Endodermal cell (in vitro differentiated cells): ENCODE results near the gene ENC1. TPM values are rescaled to one million over a fixed set of nuclear protein-coding genes. Genes with fewer than 3 reads are reported as not detected.
"Not testable (repeated sequence)": the region's sequence is repeated elsewhere in the genome, so short reads cannot be mapped to it uniquely, and the experiment has no call there.

Source experiments
- DNase-seq: peaks from one replicate; pipeline ENCODE4 v3.0.0-alpha.2; 2017
- H3K27ac ChIP-seq: 2 replicates; pipeline ENCODE4 v1.5.1; 2013; ENCODE audit warnings: mild to moderate bottlenecking, low read depth, low read length, moderate library complexity
- H3K27me3 ChIP-seq: 2 replicates; pipeline ENCODE4 v1.6.1; 2013; ENCODE audit warnings: mild to moderate bottlenecking, low read length, moderate library complexity; ENCODE audit not compliant: insufficient read depth, control insufficient read depth, poor library complexity, severe bottlenecking
- H3K36me3 ChIP-seq: 2 replicates; pipeline ENCODE4 v1.7.0; 2013; ENCODE audit warnings: mild to moderate bottlenecking, low read length, moderate library complexity; ENCODE audit not compliant: control insufficient read depth, insufficient read depth
- H3K4me1 ChIP-seq: one replicate; pipeline ENCODE4 v1.7.0; 2013; ENCODE audit warnings: low read length; ENCODE audit not compliant: control insufficient read depth, insufficient read depth
- H3K4me3 ChIP-seq: 2 replicates; pipeline ENCODE4 v1.5.1; 2013; ENCODE audit warnings: mild to moderate bottlenecking, low read length, moderate library complexity
- H3K9ac ChIP-seq: 2 replicates; pipeline ENCODE4 v1.6.1; 2013; ENCODE audit warnings: mild to moderate bottlenecking, low read length, moderate library complexity; ENCODE audit not compliant: poor library complexity, severe bottlenecking; ENCODE audit errors: extremely low read depth
- H3K9me3 ChIP-seq: 2 replicates; pipeline ENCODE4 v1.6.1; 2013; ENCODE audit warnings: mild to moderate bottlenecking, low read length, moderate library complexity; ENCODE audit not compliant: control insufficient read depth
- H3K27ac Mint-ChIP-seq: 2 replicates; pipeline ENCODE4 v1.8.0; 2020; ENCODE audit warnings: mixed read lengths
- H3K27me3 Mint-ChIP-seq: 2 replicates; pipeline ENCODE4 v1.8.0; 2021; ENCODE audit warnings: mild to moderate bottlenecking, mixed read lengths; ENCODE audit not compliant: insufficient read depth
- H3K36me3 Mint-ChIP-seq: 2 replicates; pipeline ENCODE4 v1.8.0; 2020; ENCODE audit warnings: low read depth, mixed read lengths
- H3K4me1 Mint-ChIP-seq: 2 replicates; pipeline ENCODE4 v1.8.0; 2020; ENCODE audit warnings: mixed read lengths
- H3K4me3 Mint-ChIP-seq: 2 replicates; pipeline ENCODE4 v1.8.0; 2020; ENCODE audit warnings: mild to moderate bottlenecking, moderate library complexity, mixed read lengths
- H3K9me3 Mint-ChIP-seq: 2 replicates; pipeline ENCODE4 v1.8.0; 2020; ENCODE audit warnings: mild to moderate bottlenecking, mixed read lengths
- WGBS, 2 experiments: methylation state at CpG; one replicate each; pipeline versions ENCODE4 v1.1.5 to v1.1.7; 2013; ENCODE audit warnings: missing lambda C conversion rate in 2 of 2, mixed read lengths in 1 of 2; ENCODE audit not compliant: insufficient coverage in 1 of 2, insufficient read length in 1 of 2; 5-methylcytosine and 5-hydroxymethylcytosine counted together
- total RNA-seq, 2 donors: library from RNA; stranded (reverse); fragmentation: NEBNext Ultra II Directional in 1 of 2; extraction: Animal tissue kit (Norgen Biotek cat#: 25700) in 1 of 2; gene quantifications; 2 replicates in 1 of 2; 3 replicates in 1 of 2; pipeline ENCODE4 v1.2.1, GENCODE V29; 2021
- TF ChIP-seq, protein P1 (sequence below): fragments of 200-600 bp; sonication (generic); conservative IDR thresholded peaks from 2 replicates; pipeline ENCODE4 v1.5.0; 2021; ENCODE audit warnings: antibody characterized with exemption, mild to moderate bottlenecking

Gene ENC1
- total RNA-seq, 2 donors from 2014 or later = 64.2 to 70.8 TPM

DNA sequence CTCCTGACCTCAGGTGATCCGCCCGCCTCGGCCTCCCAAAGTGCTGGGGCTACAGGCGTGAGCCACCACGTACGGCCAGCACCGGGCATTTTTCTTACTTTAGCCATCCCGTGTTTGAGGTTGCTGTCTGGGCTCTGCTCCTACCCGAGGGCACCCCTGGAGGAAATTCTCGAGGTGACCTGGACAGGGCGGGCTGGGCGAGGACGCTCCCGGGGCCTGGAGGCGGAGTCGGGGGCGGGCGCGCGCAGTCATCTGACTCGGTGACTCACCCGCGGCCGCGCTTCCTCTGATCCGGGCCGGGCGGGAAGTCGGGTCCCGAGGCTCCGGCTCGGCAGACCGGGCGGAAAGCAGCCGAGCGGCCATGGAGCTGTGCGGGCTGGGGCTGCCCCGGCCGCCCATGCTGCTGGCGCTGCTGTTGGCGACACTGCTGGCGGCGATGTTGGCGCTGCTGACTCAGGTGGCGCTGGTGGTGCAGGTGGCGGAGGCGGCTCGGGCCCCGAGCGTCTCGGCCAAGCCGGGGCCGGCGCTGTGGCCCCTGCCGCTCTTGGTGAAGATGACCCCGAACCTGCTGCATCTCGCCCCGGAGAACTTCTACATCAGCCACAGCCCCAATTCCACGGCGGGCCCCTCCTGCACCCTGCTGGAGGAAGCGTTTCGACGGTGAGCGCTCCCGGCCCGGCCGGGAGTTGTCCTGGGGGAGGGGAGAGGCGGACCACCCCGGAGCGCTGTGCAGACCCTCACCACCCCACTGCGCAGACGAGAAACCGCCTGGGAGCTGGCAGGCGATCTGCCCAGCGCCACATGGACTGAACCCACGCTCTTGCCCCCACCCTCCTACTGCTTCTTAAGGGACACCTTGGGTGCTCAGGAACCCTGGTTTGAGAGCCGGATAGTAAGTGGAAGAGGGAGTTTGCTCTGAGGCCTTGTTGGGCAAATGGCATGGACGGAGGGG lies 44.6 kb upstream of the ENC1 start, which contains the start of gene HEXB:
Gene HEXB, plus strand, starts transcription at position 334 of the 952 bp plus-strand sequence. Its CDS starts 28 bp downstream, at position 362.
- Mint-ChIP-seq H3K36me3 (no peaks in the 10 kb centered on the region), H3K4me3 (peak within 1 kb of the TSS; percentile 54), H3K9me3 (no peaks in the 10 kb centered on the region), H3K27ac (no peak within 1 kb of the TSS), H3K4me1 (peaks cover 16% of the 10 kb centered on the region), H3K27me3 (no peaks in the 10 kb centered on the region)
- WGBS, 2 experiments = 6 to 12% methylated on average over 19 to 78 of the region's 78 CpGs
- TF ChIP-seq, protein P1, sequence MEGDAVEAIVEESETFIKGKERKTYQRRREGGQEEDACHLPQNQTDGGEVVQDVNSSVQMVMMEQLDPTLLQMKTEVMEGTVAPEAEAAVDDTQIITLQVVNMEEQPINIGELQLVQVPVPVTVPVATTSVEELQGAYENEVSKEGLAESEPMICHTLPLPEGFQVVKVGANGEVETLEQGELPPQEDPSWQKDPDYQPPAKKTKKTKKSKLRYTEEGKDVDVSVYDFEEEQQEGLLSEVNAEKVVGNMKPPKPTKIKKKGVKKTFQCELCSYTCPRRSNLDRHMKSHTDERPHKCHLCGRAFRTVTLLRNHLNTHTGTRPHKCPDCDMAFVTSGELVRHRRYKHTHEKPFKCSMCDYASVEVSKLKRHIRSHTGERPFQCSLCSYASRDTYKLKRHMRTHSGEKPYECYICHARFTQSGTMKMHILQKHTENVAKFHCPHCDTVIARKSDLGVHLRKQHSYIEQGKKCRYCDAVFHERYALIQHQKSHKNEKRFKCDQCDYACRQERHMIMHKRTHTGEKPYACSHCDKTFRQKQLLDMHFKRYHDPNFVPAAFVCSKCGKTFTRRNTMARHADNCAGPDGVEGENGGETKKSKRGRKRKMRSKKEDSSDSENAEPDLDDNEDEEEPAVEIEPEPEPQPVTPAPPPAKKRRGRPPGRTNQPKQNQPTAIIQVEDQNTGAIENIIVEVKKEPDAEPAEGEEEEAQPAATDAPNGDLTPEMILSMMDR = peak; percentile 42
- DNase-seq = peak; percentile 97
- peak within 1 kb of the TSS; percentile 68 for H3K9ac ChIP-seq
- H3K4me1 ChIP-seq = peaks cover 4% of the 10 kb centered on the region
- no peaks in the 10 kb centered on the region for H3K36me3 ChIP-seq
- no peaks in the 10 kb centered on the region for H3K9me3 ChIP-seq
- H3K27ac ChIP-seq = no peak within 1 kb of the TSS
- peak within 1 kb of the TSS; percentile 90 for H3K4me3 ChIP-seq
- peaks cover 8% of the 10 kb centered on the region for H3K27me3 ChIP-seq

DNA sequence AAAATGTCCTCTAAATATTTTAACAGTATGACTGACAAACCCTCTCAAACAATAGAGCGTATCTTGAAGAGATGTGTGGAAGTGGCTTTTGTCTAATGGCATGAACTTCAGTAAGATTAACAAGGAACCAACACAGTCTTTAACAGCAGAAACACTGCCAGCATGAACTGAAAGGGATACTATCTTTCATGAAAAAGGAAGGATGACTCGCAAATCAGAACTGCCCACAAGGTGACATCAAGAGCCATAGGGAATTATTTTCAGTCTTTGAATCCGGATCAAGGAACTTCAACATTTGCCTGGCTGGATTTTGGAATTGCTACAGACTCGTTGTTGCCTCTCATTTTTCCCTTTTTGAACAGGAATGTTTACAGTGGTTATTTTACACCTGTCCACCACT lies 39.4 kb upstream of the ENC1 start:
- no peak overlapping the region for H3K9ac ChIP-seq
- Mint-ChIP-seq H3K4me1 (no peaks in the 10 kb centered on the region), H3K4me3 (no peak overlapping the region), H3K27me3 (no peaks in the 10 kb centered on the region), H3K36me3 (no peaks in the 10 kb centered on the region), H3K27ac (no peak overlapping the region), H3K9me3 (no peaks in the 10 kb centered on the region)
- H3K4me1 ChIP-seq = no peaks in the 10 kb centered on the region
- TF ChIP-seq, protein P1 = no peak
- no peaks in the 10 kb centered on the region for H3K36me3 ChIP-seq
- peaks cover 8% of the 10 kb centered on the region for H3K27me3 ChIP-seq
- no peak for DNase-seq
- no peaks in the 10 kb centered on the region for H3K9me3 ChIP-seq
- H3K4me3 ChIP-seq = no peak overlapping the region
- 78 to 82% methylated on average over 3 to 4 of the region's 4 CpGs for WGBS, 2 experiments
- no peak overlapping the region for H3K27ac ChIP-seq

DNA sequence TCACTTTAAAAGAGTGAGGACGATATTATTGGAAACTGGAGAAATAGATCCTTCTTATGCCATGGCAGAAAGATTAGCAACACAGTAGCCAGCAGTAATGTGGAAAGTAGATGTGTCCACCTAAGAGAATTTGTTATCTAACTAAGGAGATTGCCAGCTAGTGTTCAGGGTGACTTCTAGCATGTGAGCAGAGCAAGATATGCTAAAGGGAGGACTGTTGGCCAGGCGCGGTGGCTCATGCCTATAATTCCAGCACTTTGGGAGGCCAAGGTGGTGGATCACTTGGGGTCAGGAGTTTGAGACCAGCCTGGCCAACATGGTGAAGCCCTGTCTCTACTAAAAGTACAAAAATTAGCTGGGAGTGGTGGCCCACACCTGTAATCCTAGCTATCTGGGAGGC lies 38.8 kb upstream of the ENC1 start:
- H3K4me3 Mint-ChIP-seq, H3K27me3 Mint-ChIP-seq, H3K27ac ChIP-seq, H3K27me3 ChIP-seq, H3K9ac ChIP-seq, H3K36me3 ChIP-seq, H3K9me3 ChIP-seq, H3K36me3 Mint-ChIP-seq, H3K9me3 Mint-ChIP-seq, H3K4me1 Mint-ChIP-seq, H3K4me3 ChIP-seq, H3K27ac Mint-ChIP-seq, H3K4me1 ChIP-seq, DNase-seq: not testable (repeated sequence)
- 89 to 94% methylated on average over 3 of the region's 3 CpGs for WGBS, 2 experiments

DNA sequence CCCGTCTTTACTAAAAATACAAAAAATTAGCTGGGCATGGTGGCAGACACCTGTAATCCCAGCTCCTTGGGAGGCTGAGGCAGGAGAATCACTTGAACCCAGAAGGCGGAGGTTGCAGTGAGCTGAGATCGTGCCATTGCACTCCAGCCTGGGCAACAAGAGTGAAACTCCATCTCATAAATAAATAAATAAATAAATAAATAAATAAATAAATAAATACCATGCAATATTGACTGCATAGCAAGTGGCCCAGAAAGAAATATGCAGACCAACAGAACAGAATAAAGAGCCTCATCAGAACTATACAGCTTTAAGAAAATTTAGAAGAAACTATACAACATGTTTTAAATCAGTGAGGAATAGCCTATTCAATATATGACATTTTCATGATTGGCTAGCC lies 37.6 kb upstream of the ENC1 start:
- not testable (repeated sequence) for H3K9me3 Mint-ChIP-seq, H3K4me1 ChIP-seq, H3K4me3 ChIP-seq, H3K27ac ChIP-seq, DNase-seq, H3K4me3 Mint-ChIP-seq, H3K4me1 Mint-ChIP-seq, H3K27me3 Mint-ChIP-seq, H3K36me3 ChIP-seq, H3K9ac ChIP-seq, H3K27me3 ChIP-seq, H3K27ac Mint-ChIP-seq, H3K36me3 Mint-ChIP-seq, H3K9me3 ChIP-seq
- 60 to 97% methylated on average over 1 to 3 of the region's 3 CpGs for WGBS, 2 experiments

DNA sequence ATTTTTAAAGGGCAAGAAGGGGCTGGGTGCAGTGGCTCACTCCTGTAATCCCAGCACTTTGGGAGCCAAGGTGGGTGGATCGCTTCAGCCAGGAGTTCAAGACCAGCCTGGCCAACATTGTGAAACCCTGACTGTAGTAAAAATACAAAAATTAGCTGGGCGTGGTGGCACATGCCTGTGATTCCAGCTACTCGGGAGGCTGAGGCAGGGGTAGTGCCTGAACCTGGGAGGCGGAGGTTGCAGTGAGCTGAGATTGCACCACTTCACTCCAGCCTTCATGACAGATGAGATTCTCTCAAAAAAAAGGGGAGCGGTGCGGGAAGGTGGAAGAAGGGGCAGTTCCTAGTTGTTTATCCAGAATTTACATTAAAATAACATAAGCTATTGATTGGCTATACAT lies 35.9 kb upstream of the ENC1 start:
- not testable (repeated sequence) for H3K4me1 ChIP-seq, H3K4me3 ChIP-seq, H3K9ac ChIP-seq, H3K27me3 ChIP-seq, H3K4me1 Mint-ChIP-seq, H3K27ac Mint-ChIP-seq, H3K4me3 Mint-ChIP-seq, DNase-seq, H3K9me3 ChIP-seq, H3K27me3 Mint-ChIP-seq, H3K27ac ChIP-seq, H3K36me3 ChIP-seq, H3K9me3 Mint-ChIP-seq, H3K36me3 Mint-ChIP-seq
- WGBS, 2 experiments = 88 to 89% methylated on average over 3 to 5 of the region's 6 CpGs
